ENCODE results near the gene ADCY9. TPM values are rescaled to one million over a fixed set of nuclear protein-coding genes. Genes with fewer than 3 reads are reported as not detected.

Gene ADCY9
- total and polyA plus RNA-seq, 7 donors: 1.8 to 28.0 (median 12.5) TPM

GRCh38 chr16:4106516-4106915 lies 9.7 kb downstream of the ADCY9 start:
- H3K27me3 ChIP-seq: no peaks in the 10 kb centered on the region
- H3K4me1 ChIP-seq: peaks cover 0 to 8% (median 4%) of the 10 kb centered on the region in 4 donors
- intact Hi-C loops (cut with DNase I): no loop called here
- 93 to 95% methylated on average over 4 of the region's 4 CpGs for WGBS, 2 donors
- TF ChIP-seq POLR2A (IDR thresholded peaks at IDR 0.05): no peak
- TF ChIP-seq CTCF (IDR thresholded peaks at IDR 0.05): no peak
- H3K36me3 ChIP-seq: no peaks in the 10 kb centered on the region
- no peaks in the 10 kb centered on the region for H3K9me3 ChIP-seq
- no peak overlapping the region for H3K27ac ChIP-seq
- no peak for DNase-seq
- no peak overlapping the region for H3K4me3 ChIP-seq

DNA sequence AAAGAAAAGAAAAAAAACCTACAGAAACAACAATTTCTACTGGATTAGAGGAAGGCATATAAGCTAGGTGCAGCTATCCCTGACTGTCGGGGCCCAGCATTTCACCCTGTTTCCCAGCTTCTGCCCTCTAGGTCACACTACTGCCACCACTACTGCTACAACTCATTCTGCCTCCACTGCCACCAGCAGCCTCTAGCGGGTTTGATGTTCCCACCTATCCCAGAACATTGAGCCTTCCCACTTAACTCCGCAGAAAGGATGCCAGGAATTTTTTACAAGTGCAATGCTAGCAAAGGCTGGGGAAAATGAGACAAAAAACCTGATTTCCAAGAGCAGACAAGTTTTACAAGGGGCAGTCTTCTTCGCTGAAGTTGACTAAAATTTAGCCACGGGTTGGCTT lies 10.4 kb downstream of the ADCY9 start:
- TF ChIP-seq POLR2AphosphoS5 (IDR thresholded peaks at IDR 0.05): no peak
- no peak for TF ChIP-seq CTCF (IDR thresholded peaks at IDR 0.05)
- no peak for TF ChIP-seq POLR2A (IDR thresholded peaks at IDR 0.05)
- TF ChIP-seq EP300 (IDR thresholded peaks at IDR 0.05): no peak
- 95 to 97% methylated on average over 5 of the region's 5 CpGs for WGBS, 2 donors
- H3K27ac ChIP-seq: no peak overlapping the region
- H3K4me1 ChIP-seq: peaks cover 0 to 2% (median 0%) of the 10 kb centered on the region in 4 donors
- no peak overlapping the region for H3K4me3 ChIP-seq
- no peak for DNase-seq
- H3K36me3 ChIP-seq: no peaks in the 10 kb centered on the region
- no peaks in the 10 kb centered on the region for H3K27me3 ChIP-seq
- intact Hi-C loops (cut with DNase I): no loop called here
- no peaks in the 10 kb centered on the region for H3K9me3 ChIP-seq

GRCh38 chr16:4103745-4104144 lies 12.5 kb downstream of the ADCY9 start:
- WGBS, 2 donors: 94% methylated on average over 15 of the region's 15 CpGs
- peak; percentile 14 for DNase-seq
- H3K4me1 ChIP-seq: peaks cover 0 to under 1% (median 0%) of the 10 kb centered on the region in 4 donors
- TF ChIP-seq POLR2A (IDR thresholded peaks at IDR 0.05) (no peak), EP300 (IDR thresholded peaks at IDR 0.05) (no peak), CTCF (IDR thresholded peaks at IDR 0.05) (no peak), POLR2AphosphoS5 (IDR thresholded peaks at IDR 0.05) (no peak)
- no peaks in the 10 kb centered on the region for H3K27me3 ChIP-seq
- H3K9me3 ChIP-seq: no peaks in the 10 kb centered on the region
- no peak overlapping the region for H3K4me3 ChIP-seq
- no peaks in the 10 kb centered on the region for H3K36me3 ChIP-seq
- no peak overlapping the region for H3K27ac ChIP-seq
- intact Hi-C loops (cut with DNase I): no loop called here

DNA sequence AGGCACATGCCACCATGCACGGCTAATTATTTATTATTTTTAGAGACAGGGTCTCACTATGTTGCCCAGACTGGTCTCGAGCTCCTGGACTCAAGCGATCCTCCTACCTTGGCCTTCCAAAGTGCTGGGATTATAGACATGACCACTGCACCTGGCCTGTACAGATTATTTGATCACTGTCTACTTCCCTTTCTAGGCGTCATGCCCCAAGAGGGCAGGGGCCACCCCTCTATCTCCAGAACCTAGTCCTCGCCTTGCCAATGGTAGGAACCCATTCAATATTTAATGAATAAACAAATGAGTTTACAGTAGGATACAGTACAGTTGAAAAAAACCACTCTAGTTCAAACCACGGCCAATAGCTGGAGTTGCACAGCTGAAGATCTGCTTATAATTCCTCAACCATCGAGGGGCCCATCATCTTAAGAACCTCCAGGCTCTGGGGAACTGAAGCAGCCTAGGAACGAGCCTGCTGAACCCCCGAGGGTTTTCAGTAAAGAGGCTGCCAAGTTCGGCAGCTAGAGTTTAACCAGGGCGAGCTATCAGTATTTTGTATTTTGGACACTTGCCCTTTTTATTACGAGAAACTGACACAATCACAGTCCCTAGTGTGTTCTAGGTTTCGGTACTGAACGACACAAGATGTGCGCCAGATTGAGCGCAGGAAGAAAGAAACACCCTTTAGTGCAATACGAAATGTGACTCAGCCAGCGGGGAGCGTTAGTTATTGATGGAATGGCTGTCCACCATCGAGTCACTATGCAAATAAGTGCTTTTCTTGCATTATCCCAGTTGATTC lies 14.6 kb downstream of the ADCY9 start:
- DNase-seq: peak; percentile 17
- no peaks in the 10 kb centered on the region for H3K9me3 ChIP-seq
- no peaks in the 10 kb centered on the region for H3K27me3 ChIP-seq
- 84 to 90% methylated on average over 20 of the region's 20 CpGs for WGBS, 2 donors
- peaks cover 0 to 17% (median 10%) of the 10 kb centered on the region in 4 donors for H3K4me1 ChIP-seq
- TF ChIP-seq CTCF (IDR thresholded peaks at IDR 0.05): no peak
- intact Hi-C loops (cut with DNase I): no loop called here
- H3K4me3 ChIP-seq: no peak overlapping the region
- no peak overlapping the region for H3K27ac ChIP-seq
- no peaks in the 10 kb centered on the region for H3K36me3 ChIP-seq

GRCh38 chr16:4098501-4098900 lies 17.7 kb downstream of the ADCY9 start:
- Histone ChIP-seq H3K36me3 (no peaks in the 10 kb centered on the region), H3K9me3 (no peaks in the 10 kb centered on the region), H3K4me1 (peaks cover 0 to 32% (median 19%) of the 10 kb centered on the region in 4 donors), H3K27ac (no peak overlapping the region), H3K4me3 (no peak overlapping the region), H3K27me3 (no peaks in the 10 kb centered on the region)
- WGBS, 2 donors: 51 to 75% methylated on average over 4 of the region's 4 CpGs
- no peak for TF ChIP-seq POLR2AphosphoS5 (IDR thresholded peaks at IDR 0.05)
- DNase-seq: no peak
- intact Hi-C loops (cut with DNase I): no loop called here
